Right lobe of liver (tissue), 4 donors: ENCODE results near the gene SUCLG1.

Experiments used
- POLR2A ChIP-seq: fragments of 450-650 bp; IDR thresholded peaks from one replicate; pipeline ENCODE4 v1.6.1; 2017; ENCODE audit warnings: antibody characterized with exemption, mild to moderate bottlenecking
- TF ChIP-seq, protein P1 (sequence below), 4 donors: fragments of 200-600 bp in 3 of 4; fragments of 450-650 bp in 1 of 4; IDR thresholded peaks; one replicate each; pipeline versions ENCODE4 v1.5.1 to v1.8.0; 2016 to 2022; ENCODE audit warnings: antibody characterized with exemption in 4 of 4, mild to moderate bottlenecking in 2 of 4
- donor health status: DM: no; HTN: no; CAD: no.
- donor health status: DM: no; HTN: no; CAD: no.
- donor health status: DM: no; HTN: yes; CAD: no.

DNA sequence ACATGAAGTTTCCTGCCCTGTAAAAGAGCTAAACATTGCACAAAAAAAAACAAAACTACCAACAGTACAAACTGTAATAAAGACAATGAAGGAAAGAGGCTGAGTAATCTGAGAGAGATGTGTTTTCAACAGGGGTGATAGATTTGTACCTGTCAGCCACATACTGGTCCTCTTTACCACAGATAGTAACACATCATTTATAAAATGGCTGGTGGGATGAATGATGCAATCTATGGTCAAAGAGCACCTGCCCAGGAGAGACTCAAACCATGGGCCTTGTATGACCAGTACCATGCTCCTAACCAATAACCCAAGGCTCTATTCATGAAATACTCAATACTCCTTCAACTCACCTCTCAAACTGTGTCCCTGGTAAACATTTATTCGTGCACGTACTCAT is 4.5 kb downstream of the SUCLG1 start:
- TF ChIP-seq, protein P1, sequence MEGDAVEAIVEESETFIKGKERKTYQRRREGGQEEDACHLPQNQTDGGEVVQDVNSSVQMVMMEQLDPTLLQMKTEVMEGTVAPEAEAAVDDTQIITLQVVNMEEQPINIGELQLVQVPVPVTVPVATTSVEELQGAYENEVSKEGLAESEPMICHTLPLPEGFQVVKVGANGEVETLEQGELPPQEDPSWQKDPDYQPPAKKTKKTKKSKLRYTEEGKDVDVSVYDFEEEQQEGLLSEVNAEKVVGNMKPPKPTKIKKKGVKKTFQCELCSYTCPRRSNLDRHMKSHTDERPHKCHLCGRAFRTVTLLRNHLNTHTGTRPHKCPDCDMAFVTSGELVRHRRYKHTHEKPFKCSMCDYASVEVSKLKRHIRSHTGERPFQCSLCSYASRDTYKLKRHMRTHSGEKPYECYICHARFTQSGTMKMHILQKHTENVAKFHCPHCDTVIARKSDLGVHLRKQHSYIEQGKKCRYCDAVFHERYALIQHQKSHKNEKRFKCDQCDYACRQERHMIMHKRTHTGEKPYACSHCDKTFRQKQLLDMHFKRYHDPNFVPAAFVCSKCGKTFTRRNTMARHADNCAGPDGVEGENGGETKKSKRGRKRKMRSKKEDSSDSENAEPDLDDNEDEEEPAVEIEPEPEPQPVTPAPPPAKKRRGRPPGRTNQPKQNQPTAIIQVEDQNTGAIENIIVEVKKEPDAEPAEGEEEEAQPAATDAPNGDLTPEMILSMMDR (IDR thresholded peaks at IDR 0.05), result no peak
- TF ChIP-seq POLR2A, result no peak
